BJ (cell line): ENCODE measurements around the gene LTF. TPM values are rescaled to one million over a fixed set of nuclear protein-coding genes. Genes with fewer than 3 reads are reported as not detected.
"Not testable (repeated sequence)": the region's sequence is repeated elsewhere in the genome, so short reads cannot be mapped to it uniquely, and the experiment has no call there.

Experiments
- CTCF ChIA-PET: fragments of 350-600 bp; formaldehyde crosslinking; extraction: SDS; loops from one replicate; lab custom pipeline; 2021; ENCODE audit warnings: antibody characterized with exemption, inconsistent platforms; lab: Yijun Ruan, JAX
- POLR2A ChIA-PET: fragments of 300-600 bp; sonication (Branson Sonifier 250); formaldehyde crosslinking; extraction: SDS; loops from one replicate; lab custom pipeline; 2021; ENCODE audit warnings: antibody characterized with exemption; lab: Charles Lee
- DNase-seq: peaks from one replicate; pipeline ENCODE4 v3.0.0-alpha.2; 2011; ENCODE audit warnings: low read depth
- H3K27me3 ChIP-seq: 2 replicates; pipeline ENCODE4 v1.6.0; 2011; ENCODE audit warnings: low read length; ENCODE audit not compliant: control insufficient read depth, insufficient read depth
- H3K36me3 ChIP-seq: 2 replicates; pipeline ENCODE4 v1.5.1; 2011; ENCODE audit warnings: low read length; ENCODE audit not compliant: control insufficient read depth, insufficient read depth
- H3K4me3 ChIP-seq: 2 replicates; pipeline ENCODE4 v1.5.1; 2011; ENCODE audit warnings: low read depth, mild to moderate bottlenecking, control low read depth, low read length
- polyA plus RNA-seq: library from polyadenylated mRNA; depleted of rRNA; stranded (reverse); fragments of >200 nt; gene quantifications from 2 replicates; pipeline ENCODE4 v1.2.3, GENCODE V29; 2011
- TF ChIP-seq, protein P1 (sequence below): IDR thresholded peaks from 2 replicates; pipeline ENCODE4 v1.5.1; 2011; ENCODE audit warnings: low read depth, mild to moderate bottlenecking, control low read depth, inconsistent platforms, low read length, moderate library complexity; ENCODE audit not compliant: insufficient read depth

LTF gene
- polyA plus RNA-seq, 1 experiment = not detected

DNA sequence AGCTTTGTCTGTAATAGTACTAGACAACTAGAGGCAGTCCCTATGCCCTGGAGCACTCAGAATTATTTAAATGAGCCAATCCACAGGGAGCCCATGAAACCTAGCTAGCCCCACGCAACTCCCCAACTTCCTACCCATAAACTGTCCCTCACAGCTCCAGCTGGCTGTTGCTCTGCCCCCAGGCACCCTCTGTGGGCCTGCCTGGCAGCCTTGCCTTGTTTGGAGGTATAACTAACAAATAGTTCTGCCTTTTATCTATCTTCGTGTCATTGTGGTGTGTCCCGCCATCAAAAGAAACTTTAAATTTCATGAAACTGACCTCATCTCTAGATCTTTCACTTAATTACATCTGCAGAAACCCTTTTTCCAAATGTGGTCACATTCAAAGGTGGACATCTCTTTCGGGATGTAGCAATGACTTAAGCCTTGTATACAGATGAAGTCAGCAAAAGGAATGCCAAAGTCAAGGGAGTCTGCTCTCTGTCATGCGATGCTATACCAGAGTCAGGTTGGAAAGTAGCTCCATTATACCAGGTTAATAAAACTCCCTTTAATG, 31.3 kb upstream of the LTF start:
- CTCF ChIA-PET = interaction anchor here (0.7 to 1.5 kb wide), 7 partner anchors 10 to 134 kb away, joined by 3 to 7 read pairs (median 4); no protein-coding TSS in a partner anchor

DNA sequence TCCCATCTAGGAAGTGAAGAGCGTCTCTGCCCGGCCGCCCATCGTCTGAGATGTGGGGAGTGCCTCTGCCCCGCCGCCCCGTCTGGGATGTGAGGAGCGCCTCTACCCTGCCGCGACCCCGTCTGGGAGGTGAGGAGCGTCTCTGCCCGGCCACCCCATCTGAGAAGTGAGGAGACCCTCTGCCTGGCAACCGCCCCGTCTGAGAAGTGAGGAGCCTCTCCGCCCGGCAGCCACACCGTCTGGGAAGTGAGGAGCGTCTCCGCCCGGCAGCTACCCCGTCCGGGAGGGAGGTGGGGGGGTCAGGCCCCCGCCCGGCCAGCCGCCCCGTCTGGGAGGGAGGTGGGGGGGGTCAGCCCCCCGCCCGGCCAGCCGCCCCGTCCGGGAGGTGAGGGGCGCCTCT, 29.8 kb upstream of the LTF start:
- DNase-seq, H3K4me3 ChIP-seq, H3K36me3 ChIP-seq, POLR2A ChIA-PET, H3K27me3 ChIP-seq: not testable (repeated sequence)
- CTCF ChIA-PET = interaction anchor here (7.3 kb wide), 1 partner anchor 65 kb away, joined by 182 read pairs; no protein-coding TSS in a partner anchor

More for the DNA sequence above, 31.3 kb upstream of the LTF start:
- TF ChIP-seq, protein P1, sequence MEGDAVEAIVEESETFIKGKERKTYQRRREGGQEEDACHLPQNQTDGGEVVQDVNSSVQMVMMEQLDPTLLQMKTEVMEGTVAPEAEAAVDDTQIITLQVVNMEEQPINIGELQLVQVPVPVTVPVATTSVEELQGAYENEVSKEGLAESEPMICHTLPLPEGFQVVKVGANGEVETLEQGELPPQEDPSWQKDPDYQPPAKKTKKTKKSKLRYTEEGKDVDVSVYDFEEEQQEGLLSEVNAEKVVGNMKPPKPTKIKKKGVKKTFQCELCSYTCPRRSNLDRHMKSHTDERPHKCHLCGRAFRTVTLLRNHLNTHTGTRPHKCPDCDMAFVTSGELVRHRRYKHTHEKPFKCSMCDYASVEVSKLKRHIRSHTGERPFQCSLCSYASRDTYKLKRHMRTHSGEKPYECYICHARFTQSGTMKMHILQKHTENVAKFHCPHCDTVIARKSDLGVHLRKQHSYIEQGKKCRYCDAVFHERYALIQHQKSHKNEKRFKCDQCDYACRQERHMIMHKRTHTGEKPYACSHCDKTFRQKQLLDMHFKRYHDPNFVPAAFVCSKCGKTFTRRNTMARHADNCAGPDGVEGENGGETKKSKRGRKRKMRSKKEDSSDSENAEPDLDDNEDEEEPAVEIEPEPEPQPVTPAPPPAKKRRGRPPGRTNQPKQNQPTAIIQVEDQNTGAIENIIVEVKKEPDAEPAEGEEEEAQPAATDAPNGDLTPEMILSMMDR = no peak
- DNase-seq = peak; percentile 93
- POLR2A ChIA-PET = interaction anchor here (0.6 to 1.1 kb wide), 2 partner anchors 47 to 67 kb away, joined by 3 to 4 read pairs; no protein-coding TSS in a partner anchor
- Histone ChIP-seq H3K4me3 (no peak overlapping the region), H3K36me3 (no peaks in the 10 kb centered on the region), H3K27me3 (no peaks in the 10 kb centered on the region)

DNA sequence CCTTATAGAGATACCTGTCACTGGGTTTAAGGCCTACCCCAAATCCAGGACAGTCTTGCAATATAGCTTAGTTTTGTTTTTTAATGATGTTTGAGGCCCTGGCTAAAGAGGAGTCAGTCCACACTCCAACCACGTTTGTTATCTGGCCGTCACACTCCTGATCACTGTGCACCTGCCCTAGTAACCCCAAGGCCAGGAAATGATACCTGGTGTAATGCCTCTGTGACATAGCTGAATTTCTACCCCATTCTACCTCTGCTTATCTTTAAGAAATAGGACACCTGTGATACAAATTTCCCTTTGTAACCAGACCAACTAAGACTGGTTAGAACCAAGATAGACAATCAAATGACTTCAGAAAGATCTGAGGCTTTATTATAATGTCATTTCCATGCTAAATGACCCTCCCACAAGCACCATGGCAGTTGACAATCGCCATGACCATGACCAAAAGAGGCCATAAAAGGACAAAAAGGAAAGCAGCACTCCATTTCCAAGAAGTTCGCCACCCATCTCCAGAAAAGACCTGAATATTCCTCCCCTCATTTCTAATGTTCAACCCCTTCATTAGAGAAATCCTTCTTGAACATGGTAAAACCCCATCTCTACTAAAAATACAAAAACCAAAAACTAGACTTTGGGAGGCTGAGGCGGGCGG, 28.3 kb upstream of the LTF start:
- TF ChIP-seq, protein P1 = no peak
- H3K4me3 ChIP-seq = no peak overlapping the region
- no peak for DNase-seq
- H3K36me3 ChIP-seq = no peaks in the 10 kb centered on the region
- ChIA-PET CTCF (interaction anchor here (0.7 to 7.3 kb wide), 2 partner anchors 53 to 67 kb away, joined by 3 to 182 read pairs; no protein-coding TSS in a partner anchor), POLR2A (no interaction called here)
- H3K27me3 ChIP-seq = no peaks in the 10 kb centered on the region

DNA sequence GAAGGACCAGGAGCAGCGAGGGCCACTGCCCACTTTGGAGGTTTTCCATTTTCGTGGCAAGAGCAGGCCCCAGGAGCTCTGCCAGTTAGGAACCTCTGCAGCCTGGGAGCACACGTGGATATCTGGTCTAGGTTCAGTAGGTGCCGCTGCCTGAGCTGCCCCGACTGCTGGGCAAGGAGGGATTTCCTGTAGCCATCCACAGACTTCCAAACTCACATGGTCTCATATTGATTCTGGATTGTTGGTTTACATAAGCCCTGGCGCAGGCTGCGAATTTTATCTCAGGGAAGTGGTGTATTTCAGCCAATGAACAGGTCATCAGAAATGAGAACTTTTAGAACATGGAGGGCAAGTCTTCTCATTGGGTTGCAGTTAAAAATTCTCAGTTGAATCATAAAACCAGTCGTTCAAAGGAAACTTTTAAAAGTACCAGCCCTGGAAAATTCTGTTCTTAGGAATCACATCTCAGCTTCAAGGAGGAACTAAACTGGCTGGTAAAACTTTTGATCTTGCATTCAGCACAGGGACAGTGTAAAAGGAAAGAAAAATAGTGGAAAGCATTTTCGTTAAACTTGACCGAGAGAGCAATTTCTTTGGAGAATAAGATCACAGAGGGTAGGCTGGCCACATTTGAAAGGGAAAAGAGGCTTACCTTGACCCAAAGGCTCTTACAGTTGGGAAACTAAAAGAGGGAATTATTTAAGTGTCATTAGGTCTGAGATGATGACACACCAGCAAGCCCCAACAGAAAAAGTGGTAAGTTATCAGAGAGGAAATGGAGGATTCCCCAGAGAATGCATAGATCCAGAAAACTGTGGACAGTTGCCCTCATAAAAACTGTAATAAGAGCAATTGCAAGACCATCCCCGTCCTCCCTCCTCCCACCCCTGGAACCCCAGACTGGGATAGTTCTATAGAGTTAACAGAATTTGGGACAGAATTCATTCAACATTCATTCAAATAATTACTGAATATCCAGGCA, 26.7 kb upstream of the LTF start:
- no peak for DNase-seq
- CTCF ChIA-PET = interaction anchor here (0.6 to 7.3 kb wide), 4 partner anchors 22 to 332 kb away, joined by 3 to 182 read pairs (median 4); no protein-coding TSS in a partner anchor
- POLR2A ChIA-PET = no interaction called here

More for the DNA sequence above, 26.7 kb upstream of the LTF start:
- Histone ChIP-seq H3K27me3 (no peaks in the 10 kb centered on the region), H3K36me3 (no peaks in the 10 kb centered on the region), H3K4me3 (no peak overlapping the region)
- TF ChIP-seq, protein P1 = no peak
